Hepatocyte (in vitro differentiated cells): ENCODE data around the gene DEPP1. TPM values are rescaled to one million over a fixed set of nuclear protein-coding genes. Genes with fewer than 3 reads are reported as not detected.
A peak's percentile ranks its signal among the peaks of the same experiment; 100 is the strongest.

ENCODE experiments used
- DNase-seq: peaks from one replicate; pipeline ENCODE4 v3.0.0-alpha.2; 2016; ENCODE audit warnings: low spot score
- H2AFZ ChIP-seq: fragments of 200-600 bp; sonication (generic); 2 replicates; pipeline ENCODE4 v1.6.0; 2016; ENCODE audit warnings: antibody characterized with exemption, mild to moderate bottlenecking
- H3K27ac ChIP-seq: fragments of 200-600 bp; sonication (generic); 2 replicates; pipeline ENCODE4 v1.5.1; 2016; ENCODE audit warnings: mild to moderate bottlenecking
- H3K27me3 ChIP-seq: fragments of 200-600 bp; sonication (generic); 2 replicates; pipeline ENCODE4 v1.6.1; 2016
- H3K36me3 ChIP-seq: fragments of 200-600 bp; sonication (generic); replicated peaks from 2 replicates; pipeline ENCODE4 v1.5.1; 2016; ENCODE audit warnings: low read depth; ENCODE audit not compliant: insufficient read depth
- H3K4me1 ChIP-seq: fragments of 200-600 bp; sonication (generic); 2 replicates; pipeline ENCODE4 v1.5.1; 2016; ENCODE audit warnings: mild to moderate bottlenecking, moderate library complexity; ENCODE audit not compliant: insufficient read depth
- H3K4me2 ChIP-seq: fragments of 200-600 bp; sonication (generic); 2 replicates; pipeline ENCODE4 v1.6.0; 2016
- H3K4me3 ChIP-seq: fragments of 200-600 bp; sonication (generic); 2 replicates; pipeline ENCODE4 v1.5.1; 2016; ENCODE audit warnings: mild to moderate bottlenecking
- H3K79me2 ChIP-seq: fragments of 200-600 bp; sonication (generic); 2 replicates; pipeline ENCODE4 v1.6.0; 2017; ENCODE audit warnings: mild to moderate bottlenecking
- H3K9me2 ChIP-seq: fragments of 200-600 bp; sonication (generic); replicated peaks from 2 replicates; pipeline ENCODE4 v1.6.0; 2017; ENCODE audit warnings: mild to moderate bottlenecking; ENCODE audit not compliant: insufficient read depth
- H3K9me3 ChIP-seq: fragments of 200-600 bp; sonication (generic); 2 replicates; pipeline ENCODE4 v1.5.1; 2016; ENCODE audit warnings: low read depth, mild to moderate bottlenecking
- H4K20me1 ChIP-seq: fragments of 200-600 bp; sonication (generic); 2 replicates; pipeline ENCODE4 v1.6.0; 2016; ENCODE audit warnings: mild to moderate bottlenecking; ENCODE audit not compliant: insufficient read depth, poor library complexity, severe bottlenecking
- EZH2 ChIP-seq: fragments of 200-600 bp; sonication (generic); IDR thresholded peaks from 2 replicates; pipeline ENCODE4 v1.6.1; 2016; ENCODE audit warnings: antibody characterized with exemption, mild to moderate bottlenecking, borderline replicate concordance
- EZH2phosphoT487 ChIP-seq: fragments of 200-600 bp; sonication (generic); IDR thresholded peaks from one replicate; pipeline ENCODE4 v1.6.1; 2018; ENCODE audit warnings: antibody characterized with exemption, mild to moderate bottlenecking, low read depth, moderate library complexity; ENCODE audit not compliant: unreplicated experiment, severe bottlenecking
- WGBS: methylation state at CpG from one replicate; pipeline ENCODE4 v1.1.6; 2016; ENCODE audit warnings: low lambda C conversion rate; ENCODE audit errors: missing lambda C conversion rate; 5-methylcytosine and 5-hydroxymethylcytosine counted together
- polyA plus RNA-seq: library from polyadenylated mRNA; unstranded; fragments of >200 nt; fragmentation: Nextera tagmentation; extraction: Ambion mirVana; gene quantifications from 2 replicates; pipeline ENCODE4 v1.2.1, GENCODE V29; 2016
- total RNA-seq: library from RNA; depleted of rRNA; stranded (reverse); fragments of >200 nt; gene quantifications from 2 replicates; pipeline ENCODE4 v1.2.3, GENCODE V29; 2014
- TF ChIP-seq, protein P1 (sequence below): fragments of 200-600 bp; sonication (generic); IDR thresholded peaks from 2 replicates; pipeline ENCODE4 v1.5.1; 2016; ENCODE audit warnings: antibody characterized with exemption, mild to moderate bottlenecking; ENCODE audit not compliant: poor library complexity

Gene DEPP1
- total and polyA plus RNA-seq, 2 experiments from 2014 or later: 30.6 to 54.7 TPM

DNA sequence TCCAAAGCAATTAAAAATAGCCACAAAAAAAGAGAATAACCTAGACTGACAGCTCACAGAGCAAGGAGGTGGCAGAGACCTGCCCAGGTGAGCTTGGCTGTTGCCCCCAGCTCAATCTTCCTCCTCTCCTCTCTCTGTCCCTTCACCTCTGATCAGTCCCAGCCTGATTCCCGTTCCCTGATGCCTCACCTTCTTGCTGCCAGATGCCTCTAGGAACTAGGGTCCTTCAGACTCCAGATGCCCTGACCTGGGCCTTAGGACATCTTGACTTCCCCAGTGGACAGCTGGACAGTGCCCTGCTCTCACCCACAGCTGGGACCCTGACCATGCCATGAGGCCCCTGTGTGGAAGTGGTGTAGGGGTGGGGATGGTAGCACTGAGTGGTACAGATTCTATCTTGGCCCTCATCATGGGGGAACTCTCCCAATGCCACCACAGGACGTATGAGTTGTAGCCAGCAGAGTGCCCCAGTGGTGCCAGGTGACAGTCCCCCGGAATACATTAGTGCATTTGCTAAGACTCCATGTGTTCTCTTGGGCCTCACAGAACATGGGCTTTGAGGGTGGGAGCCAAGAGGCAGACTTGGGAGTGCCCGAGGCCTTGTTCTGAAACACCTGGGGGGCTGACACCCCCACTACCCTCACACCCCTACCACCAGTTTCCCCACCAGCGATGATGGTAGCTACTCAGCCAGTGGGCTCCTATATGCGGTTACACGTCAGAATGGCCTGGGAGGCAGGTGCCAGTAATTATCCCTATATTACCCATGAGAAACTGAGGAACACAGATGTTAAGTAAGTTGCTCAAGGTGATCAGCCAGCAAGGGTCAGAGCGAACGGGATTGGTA, 2.0 kb downstream of the DEPP1 start:
- TF ChIP-seq EZH2phosphoT487 (no peak), EZH2 (no peak)
- TF ChIP-seq, protein P1, sequence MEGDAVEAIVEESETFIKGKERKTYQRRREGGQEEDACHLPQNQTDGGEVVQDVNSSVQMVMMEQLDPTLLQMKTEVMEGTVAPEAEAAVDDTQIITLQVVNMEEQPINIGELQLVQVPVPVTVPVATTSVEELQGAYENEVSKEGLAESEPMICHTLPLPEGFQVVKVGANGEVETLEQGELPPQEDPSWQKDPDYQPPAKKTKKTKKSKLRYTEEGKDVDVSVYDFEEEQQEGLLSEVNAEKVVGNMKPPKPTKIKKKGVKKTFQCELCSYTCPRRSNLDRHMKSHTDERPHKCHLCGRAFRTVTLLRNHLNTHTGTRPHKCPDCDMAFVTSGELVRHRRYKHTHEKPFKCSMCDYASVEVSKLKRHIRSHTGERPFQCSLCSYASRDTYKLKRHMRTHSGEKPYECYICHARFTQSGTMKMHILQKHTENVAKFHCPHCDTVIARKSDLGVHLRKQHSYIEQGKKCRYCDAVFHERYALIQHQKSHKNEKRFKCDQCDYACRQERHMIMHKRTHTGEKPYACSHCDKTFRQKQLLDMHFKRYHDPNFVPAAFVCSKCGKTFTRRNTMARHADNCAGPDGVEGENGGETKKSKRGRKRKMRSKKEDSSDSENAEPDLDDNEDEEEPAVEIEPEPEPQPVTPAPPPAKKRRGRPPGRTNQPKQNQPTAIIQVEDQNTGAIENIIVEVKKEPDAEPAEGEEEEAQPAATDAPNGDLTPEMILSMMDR: no peak
- no peak overlapping the region for H3K4me3 ChIP-seq
- H3K4me2 ChIP-seq: peak overlapping the region; percentile 75
- DNase-seq: no peak
- H3K27me3 ChIP-seq: no peaks in the 10 kb centered on the region
- H2AFZ ChIP-seq: no peak overlapping the region
- no peaks in the 10 kb centered on the region for H3K36me3 ChIP-seq
- 88% methylated on average over 9 of the region's 9 CpGs for WGBS
- H3K27ac ChIP-seq: peak overlapping the region; percentile 45
- peaks cover 4% of the 10 kb centered on the region for H3K79me2 ChIP-seq
- H4K20me1 ChIP-seq: no peaks in the 10 kb centered on the region
- no peaks in the 10 kb centered on the region for H3K9me3 ChIP-seq
- no peaks in the 10 kb centered on the region for H3K9me2 ChIP-seq
- H3K4me1 ChIP-seq: peaks cover 70% of the 10 kb centered on the region

DNA sequence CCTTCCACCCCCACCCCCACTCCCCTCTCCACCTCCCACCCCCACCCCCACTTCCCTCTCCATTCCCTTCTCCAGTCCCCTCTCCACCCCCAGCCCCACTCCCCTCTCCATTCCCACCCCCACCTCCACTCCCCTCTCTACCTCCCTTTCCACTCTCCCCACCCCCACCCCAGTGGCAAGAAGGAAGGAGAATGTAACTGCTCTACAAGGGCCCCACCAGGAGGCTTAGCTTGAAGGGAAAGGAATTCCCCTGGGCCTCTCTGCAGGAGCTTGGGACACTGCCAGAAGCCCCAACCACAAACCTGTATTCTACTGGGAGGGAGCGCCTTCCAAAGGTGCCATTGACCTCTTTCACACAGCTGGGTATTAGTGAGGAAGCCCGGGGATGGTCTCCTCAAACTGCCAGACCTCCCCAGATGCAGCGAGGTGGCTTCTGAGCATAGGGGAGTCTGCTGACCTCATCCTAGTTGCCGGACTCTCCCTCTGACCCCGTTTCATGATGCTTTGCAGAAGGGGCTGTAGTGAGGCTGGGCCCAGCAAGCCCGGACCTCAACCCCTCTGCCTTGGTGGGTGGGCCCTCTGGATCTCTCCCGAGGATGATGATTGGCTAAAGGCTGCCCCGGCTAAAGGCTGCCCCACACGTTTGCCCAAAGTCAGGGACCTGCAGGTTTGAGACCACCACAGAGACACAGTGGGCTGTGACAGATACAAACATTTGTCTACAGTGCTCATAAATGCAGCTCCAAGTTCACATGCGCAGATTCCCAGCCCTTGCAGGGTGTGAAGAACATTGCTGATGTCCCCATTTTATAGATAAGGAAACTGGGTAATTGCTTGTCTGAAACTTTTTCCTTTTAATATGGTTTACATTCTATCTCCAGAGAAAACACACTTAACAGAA, 2.9 kb downstream of the DEPP1 start:
- peaks cover 61% of the 10 kb centered on the region for H3K4me1 ChIP-seq
- H2AFZ ChIP-seq: no peak overlapping the region
- peak; percentile 87 for DNase-seq
- H3K79me2 ChIP-seq: peaks cover 4% of the 10 kb centered on the region
- no peaks in the 10 kb centered on the region for H4K20me1 ChIP-seq
- 34% methylated on average over 10 of the region's 10 CpGs for WGBS
- no peak overlapping the region for H3K4me3 ChIP-seq
- H3K36me3 ChIP-seq: no peaks in the 10 kb centered on the region
- H3K9me3 ChIP-seq: no peaks in the 10 kb centered on the region
- no peaks in the 10 kb centered on the region for H3K9me2 ChIP-seq
- peak overlapping the region; percentile 45 for H3K27ac ChIP-seq
- TF ChIP-seq EZH2phosphoT487 (no peak), EZH2 (no peak)
- TF ChIP-seq, protein P1: no peak
- peak overlapping the region; percentile 92 for H3K4me2 ChIP-seq
- no peaks in the 10 kb centered on the region for H3K27me3 ChIP-seq

DNA sequence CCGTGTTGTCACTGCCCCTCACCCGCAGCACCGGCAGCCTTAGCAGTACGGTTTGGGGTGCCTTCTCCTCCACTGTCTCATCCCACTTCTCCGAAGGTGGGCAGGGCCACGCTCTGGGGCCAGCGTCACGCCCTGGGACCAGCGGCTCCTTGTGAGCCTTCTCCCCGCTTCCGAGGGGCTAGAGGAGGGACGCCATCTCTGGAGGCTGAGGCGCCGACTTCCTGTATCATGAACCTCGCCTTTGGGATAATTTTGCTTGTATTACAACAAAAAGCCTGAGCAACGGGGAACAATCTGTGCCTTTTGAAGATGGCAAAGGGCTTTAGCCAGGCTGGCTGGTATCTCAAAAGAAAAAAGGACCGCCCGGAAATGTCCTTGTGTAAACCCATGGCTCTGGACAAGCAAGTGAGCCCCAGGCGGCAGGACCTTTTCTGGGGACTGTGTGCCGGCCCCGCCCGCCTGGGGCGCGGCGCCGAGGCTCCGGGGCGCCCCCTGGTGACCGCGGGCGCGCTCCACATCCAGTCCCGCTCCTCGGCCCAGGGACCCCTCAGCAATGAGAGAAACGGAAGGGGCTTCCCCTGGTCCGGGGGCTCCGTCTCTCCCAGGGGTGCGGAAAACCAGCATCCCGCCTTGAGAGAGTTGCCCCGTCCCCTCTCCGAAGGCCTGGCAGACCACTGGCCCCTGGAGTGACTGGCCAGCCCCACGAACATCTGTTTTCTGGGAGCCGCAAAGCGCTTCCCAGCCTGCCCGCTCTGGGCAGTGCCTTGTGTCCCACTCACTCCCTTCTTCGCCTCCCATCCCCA, 3.8 kb downstream of the DEPP1 start:
- Histone ChIP-seq H3K27ac (peak overlapping the region; percentile 87), H2AFZ (peak overlapping the region; percentile 92), H3K4me1 (peaks cover 53% of the 10 kb centered on the region), H3K79me2 (peaks cover 4% of the 10 kb centered on the region), H3K9me2 (no peaks in the 10 kb centered on the region), H4K20me1 (no peaks in the 10 kb centered on the region), H3K4me3 (no peak overlapping the region), H3K9me3 (no peaks in the 10 kb centered on the region), H3K4me2 (peak overlapping the region; percentile 92), H3K36me3 (no peaks in the 10 kb centered on the region), H3K27me3 (no peaks in the 10 kb centered on the region)
- WGBS: 8% methylated on average over 40 of the region's 46 CpGs
- peak; percentile 83 for DNase-seq
- TF ChIP-seq EZH2: no peak
- TF ChIP-seq, protein P1: peak; percentile 90
